NCI-H128 (cell line): ENCODE measurements around the gene CALM1.

ENCODE experiments used
- DNase-seq: peaks from one replicate; lab custom pipeline; 2025; ENCODE audit not compliant: unreplicated experiment; lab: John Stamatoyannopoulos, UW

The CALM1 gene

GRCh38 chr14:90407230-90407629 lies 10.4 kb downstream of the CALM1 start:
- DNase-seq: no peak

GRCh38 chr14:90408713-90409112 lies 11.9 kb downstream of the CALM1 start:
- no peak for DNase-seq

- DNase-seq: no peak
These were observed 12.4 kb downstream of the CALM1 start for GRCh38 chr14:90409209-90409730.

GRCh38 chr14:90412058-90412457 lies 15.2 kb downstream of the CALM1 start:
- no peak for DNase-seq

GRCh38 chr14:90416720-90417119 lies 19.9 kb downstream of the CALM1 start:
- no peak for DNase-seq

GRCh38 chr14:90418053-90418452 lies 21.2 kb downstream of the CALM1 start:
- no peak for DNase-seq

- no peak for DNase-seq
These were observed 22.4 kb downstream of the CALM1 start for GRCh38 chr14:90419200-90419599.

GRCh38 chr14:90421001-90421631 lies 24.3 kb downstream of the CALM1 start:
- DNase-seq: no peak

GRCh38 chr14:90421632-90422020 lies 24.8 kb downstream of the CALM1 start:
- DNase-seq: no peak

- no peak for DNase-seq
These were observed 26.3 kb downstream of the CALM1 start for GRCh38 chr14:90423166-90423565.

- no peak for DNase-seq
These were observed 27.2 kb downstream of the CALM1 start for GRCh38 chr14:90424075-90424474.

GRCh38 chr14:90424686-90425372 lies 28.0 kb downstream of the CALM1 start:
- DNase-seq: no peak

GRCh38 chr14:90425373-90425879 lies 28.6 kb downstream of the CALM1 start:
- no peak for DNase-seq

- no peak for DNase-seq
These were observed 29.3 kb downstream of the CALM1 start for GRCh38 chr14:90426031-90426540.

GRCh38 chr14:90426663-90427062 lies 29.8 kb downstream of the CALM1 start:
- DNase-seq: no peak

GRCh38 chr14:90427848-90428426 lies 31.1 kb downstream of the CALM1 start:
- DNase-seq: no peak

GRCh38 chr14:90428676-90429075 lies 31.8 kb downstream of the CALM1 start:
- DNase-seq: no peak

GRCh38 chr14:90429236-90429635 lies 32.4 kb downstream of the CALM1 start:
- no peak for DNase-seq

- no peak for DNase-seq
These were observed 32.9 kb downstream of the CALM1 start for GRCh38 chr14:90429754-90430153.

GRCh38 chr14:90434370-90435020 lies 37.7 kb downstream of the CALM1 start:
- DNase-seq: no peak

- no peak for DNase-seq
These were observed 42.0 kb downstream of the CALM1 start for GRCh38 chr14:90438841-90439240.
